Neutrophil (primary cell): ENCODE measurements around the gene GATC.

Source experiments
- H3K27ac ChIP-seq: fragments of 200-600 bp; sonication (generic); 2 replicates; pipeline ENCODE4 v1.5.1; 2016; ENCODE audit warnings: mild to moderate bottlenecking, moderate library complexity
- H3K27me3 ChIP-seq: fragments of 200-600 bp; sonication (generic); 2 replicates; pipeline ENCODE4 v1.6.0; 2016; ENCODE audit warnings: mild to moderate bottlenecking
- H3K36me3 ChIP-seq: fragments of 200-600 bp; sonication (generic); 2 replicates; pipeline ENCODE4 v1.5.1; 2017
- H3K4me1 ChIP-seq, 2 experiments: fragments of 200-600 bp in 1 of 2; sonication (generic) in 1 of 2; 1 replicate in 1 of 2; 2 replicates in 1 of 2; pipeline versions ENCODE4 v1.5.1 to v1.6.1; 2013 to 2016; ENCODE audit warnings: low read depth in 1 of 2, low read length in 1 of 2, mild to moderate bottlenecking in 1 of 2, moderate library complexity in 1 of 2; ENCODE audit not compliant: control insufficient read depth in 1 of 2, insufficient read depth in 1 of 2
- H3K4me3 ChIP-seq, 2 experiments: fragments of 200-600 bp in 1 of 2; sonication (generic) in 1 of 2; 1 replicate in 1 of 2; 2 replicates in 1 of 2; pipeline ENCODE4 v1.5.1; 2013 to 2016; ENCODE audit warnings: low read depth in 1 of 2, low read length in 1 of 2, mild to moderate bottlenecking in 1 of 2, moderate library complexity in 1 of 2
- H3K9me3 ChIP-seq: fragments of 200-600 bp; sonication (generic); 2 replicates; pipeline ENCODE4 v1.5.1; 2016
- CTCF ChIP-seq: fragments of 200-600 bp; sonication (generic); IDR thresholded peaks from 2 replicates; pipeline ENCODE4 v1.5.1; 2016; ENCODE audit warnings: antibody characterized with exemption

Gene GATC

GRCh38 chr12:120489018-120489417 lies 42.8 kb downstream of the GATC start:
- Histone ChIP-seq H3K9me3 (no peaks in the 10 kb centered on the region), H3K4me3 (no peak overlapping the region), H3K36me3 (no peaks in the 10 kb centered on the region), H3K27ac (no peak overlapping the region), H3K4me1 (no peaks in the 10 kb centered on the region), H3K27me3 (no peaks in the 10 kb centered on the region)
- no peak for TF ChIP-seq CTCF

GRCh38 chr12:120490325-120490724 lies 44.1 kb downstream of the GATC start:
- H3K4me3 ChIP-seq = no peak overlapping the region
- no peak overlapping the region for H3K27ac ChIP-seq
- H3K9me3 ChIP-seq = no peaks in the 10 kb centered on the region
- no peaks in the 10 kb centered on the region for H3K27me3 ChIP-seq
- H3K36me3 ChIP-seq = no peaks in the 10 kb centered on the region
- peaks cover 0 to 1% of the 10 kb centered on the region in 2 experiments for H3K4me1 ChIP-seq
- TF ChIP-seq CTCF = no peak

- H3K27me3 ChIP-seq = no peaks in the 10 kb centered on the region
- peaks cover 0 to 6% of the 10 kb centered on the region in 2 experiments for H3K4me1 ChIP-seq
- H3K9me3 ChIP-seq = no peaks in the 10 kb centered on the region
- H3K4me3 ChIP-seq = no peak overlapping the region
- no peaks in the 10 kb centered on the region for H3K36me3 ChIP-seq
- H3K27ac ChIP-seq = no peak overlapping the region
- TF ChIP-seq CTCF = no peak
These were observed 44.7 kb downstream of the GATC start for GRCh38 chr12:120490833-120491512.

- H3K4me3 ChIP-seq = peak overlapping the region; percentile 76 to 80
- peaks cover 11 to 16% of the 10 kb centered on the region in 2 experiments for H3K4me1 ChIP-seq
- H3K27ac ChIP-seq = peak overlapping the region; percentile 47
- H3K9me3 ChIP-seq = no peaks in the 10 kb centered on the region
- TF ChIP-seq CTCF = no peak
- peaks cover 7% of the 10 kb centered on the region for H3K36me3 ChIP-seq
- no peaks in the 10 kb centered on the region for H3K27me3 ChIP-seq
These were observed 49.0 kb downstream of the GATC start for GRCh38 chr12:120495186-120495730.

GRCh38 chr12:120495731-120496412 lies 49.6 kb downstream of the GATC start, which contains the start of gene DYNLL1:
Gene DYNLL1, plus strand, starts transcription at chr12:120496113. Its CDS starts 309 bp downstream, at chr12:120496422.
- Histone ChIP-seq H3K9me3 (no peaks in the 10 kb centered on the region), H3K27ac (peak within 1 kb of the TSS; percentile 47), H3K36me3 (peaks cover 11% of the 10 kb centered on the region), H3K4me1 (peaks cover 11 to 16% of the 10 kb centered on the region in 2 experiments), H3K27me3 (no peaks in the 10 kb centered on the region), H3K4me3 (peak within 1 kb of the TSS; percentile 76 to 80)
- TF ChIP-seq CTCF = peak; percentile 30
